Tibial nerve (tissue), 4 donors: Measurements from ENCODE around the gene MLXIP. TPM values are rescaled to one million over a fixed set of nuclear protein-coding genes. Genes with fewer than 3 reads are reported as not detected.

Experiments used
- DNase-seq, 2 donors: peaks; one replicate each; pipeline ENCODE4 v3.0.0-alpha.2; 2019; ENCODE audit warnings: low spot score in 2 of 2
- H3K27ac ChIP-seq, 4 donors: fragments of 200-600 bp; sonication (generic) in 3 of 4; one replicate each; pipeline ENCODE4 v1.5.1; 2017 to 2019; ENCODE audit warnings: mild to moderate bottlenecking in 1 of 4
- H3K27me3 ChIP-seq, 2 donors: fragments of 200-600 bp; sonication (generic) in 1 of 2; one replicate each; pipeline versions ENCODE4 v1.5.1 to v1.6.0; 2017 to 2019
- H3K36me3 ChIP-seq, 3 donors: fragments of 200-600 bp; sonication (generic); one replicate each; pipeline ENCODE4 v1.5.1; 2018 to 2019
- H3K4me1 ChIP-seq, 4 donors: fragments of 200-600 bp; sonication (generic) in 3 of 4; one replicate each; pipeline ENCODE4 v1.5.1; 2017 to 2019
- H3K4me3 ChIP-seq, 4 donors: fragments of 200-600 bp; sonication (generic) in 3 of 4; one replicate each; pipeline ENCODE4 v1.5.1; 2017 to 2019; ENCODE audit warnings: mild to moderate bottlenecking in 1 of 4, moderate library complexity in 1 of 4
- H3K9me3 ChIP-seq, 4 donors: fragments of 200-600 bp; sonication (generic) in 3 of 4; one replicate each; pipeline ENCODE4 v1.5.1; 2017 to 2019
- CTCF ChIP-seq, 5 experiments: fragments of 200-600 bp in 3 of 5; fragments of 450-650 bp in 2 of 5; sonication (generic) in 3 of 5; IDR thresholded peaks; one replicate each; pipeline ENCODE4 v1.5.1; 2016 to 2019; ENCODE audit warnings: antibody characterized with exemption in 5 of 5, mild to moderate bottlenecking in 3 of 5, moderate library complexity in 2 of 5
- EP300 ChIP-seq, 2 donors: sonication (generic); formaldehyde crosslinking; IDR thresholded peaks; one replicate each; pipeline ENCODE4 v1.6.1; 2017; ENCODE audit warnings: antibody characterized with exemption in 2 of 2, mild to moderate bottlenecking in 1 of 2
- POLR2A ChIP-seq, 2 donors: fragments of 450-650 bp; IDR thresholded peaks; one replicate each; pipeline ENCODE4 v1.6.1; 2017; ENCODE audit warnings: antibody characterized with exemption in 2 of 2, mild to moderate bottlenecking in 2 of 2, moderate library complexity in 2 of 2
- WGBS, 2 donors: methylation state at CpG; one replicate each; pipeline ENCODE4 v1.1.5; 2018; 5-methylcytosine and 5-hydroxymethylcytosine counted together
- total RNA-seq, 4 donors: library from RNA; depleted of rRNA; stranded (reverse); fragments of >200 nt; gene quantifications; one replicate each; pipeline ENCODE4 v1.1.0, GENCODE V29; 2016

The MLXIP gene
- total RNA-seq, result 10 to 100 TPM; 22.1 to 57.0 (median 27.1) TPM

- H3K9me3 ChIP-seq, result no peaks in the 10 kb centered on the region
- TF ChIP-seq POLR2A (IDR thresholded peaks at IDR 0.05) (peak; percentile 96 to 97), EP300 (IDR thresholded peaks at IDR 0.05) (peak in 1 of 2 donors; percentile 73), CTCF (IDR thresholded peaks at IDR 0.05) (peak in 3 of 5 experiments; percentile 3 to 29 (median 28))
- no peaks in the 10 kb centered on the region for H3K36me3 ChIP-seq
- peak within 1 kb of the TSS; percentile 61 to 85 (median 65) for H3K4me3 ChIP-seq
- peak; percentile 89 for DNase-seq
- H3K4me1 ChIP-seq, result peaks cover 0 to 58% (median 37%) of the 10 kb centered on the region in 4 donors
- whole genome bisulfite sequencing, 2 donors, result 1% methylated on average over 60 to 88 of the region's 113 CpGs
- no peaks in the 10 kb centered on the region for H3K27me3 ChIP-seq
- peak within 1 kb of the TSS; percentile 40 to 90 (median 86) for H3K27ac ChIP-seq
These were observed at the start of gene MLXIP for GRCh38 chr12:122078141-122079032. Gene MLXIP, plus strand, starts transcription at chr12:122078756. Its CDS starts 98 bp downstream, at chr12:122078854.

GRCh38 chr12:122028905-122029560 is 49.5 kb upstream of the MLXIP start:
- H3K27ac ChIP-seq, result peak overlapping the region in 1 of 4 donors; percentile 36
- H3K4me3 ChIP-seq, result no peak overlapping the region
- no peaks in the 10 kb centered on the region for H3K27me3 ChIP-seq
- WGBS, 2 donors, result 85 to 88% methylated on average over 23 of the region's 23 CpGs
- no peaks in the 10 kb centered on the region for H3K9me3 ChIP-seq
- no peak for DNase-seq
- H3K4me1 ChIP-seq, result peaks cover 0 to 9% (median 1%) of the 10 kb centered on the region in 4 donors
- TF ChIP-seq CTCF (IDR thresholded peaks at IDR 0.05) (no peak), POLR2A (IDR thresholded peaks at IDR 0.05) (no peak), EP300 (IDR thresholded peaks at IDR 0.05) (no peak)
- no peaks in the 10 kb centered on the region for H3K36me3 ChIP-seq

- H3K27me3 ChIP-seq, result no peaks in the 10 kb centered on the region
- WGBS, 2 donors, result 58% methylated on average over 18 to 26 of the region's 28 CpGs
- H3K36me3 ChIP-seq, result peaks cover 0 to 2% (median 0%) of the 10 kb centered on the region in 3 donors
- peak overlapping the region in 1 of 4 donors; percentile 36 for H3K27ac ChIP-seq
- no peak for DNase-seq
- H3K9me3 ChIP-seq, result no peaks in the 10 kb centered on the region
- TF ChIP-seq POLR2A (IDR thresholded peaks at IDR 0.05) (no peak), EP300 (IDR thresholded peaks at IDR 0.05) (no peak), CTCF (IDR thresholded peaks at IDR 0.05) (no peak)
- H3K4me3 ChIP-seq, result no peak overlapping the region
- H3K4me1 ChIP-seq, result peaks cover 0 to 6% (median 0%) of the 10 kb centered on the region in 4 donors
These were observed 48.7 kb upstream of the MLXIP start for GRCh38 chr12:122029620-122030423.

GRCh38 chr12:122030424-122031035 is 48.0 kb upstream of the MLXIP start:
- Histone ChIP-seq H3K27ac (no peak overlapping the region), H3K9me3 (no peaks in the 10 kb centered on the region), H3K4me3 (no peak overlapping the region), H3K4me1 (peaks cover 0 to 6% (median 0%) of the 10 kb centered on the region in 4 donors), H3K27me3 (no peaks in the 10 kb centered on the region), H3K36me3 (peaks cover 0 to 9% (median 0%) of the 10 kb centered on the region in 3 donors)
- no peak for TF ChIP-seq CTCF (IDR thresholded peaks at IDR 0.05)
- TF ChIP-seq EP300 (IDR thresholded peaks at IDR 0.05), result no peak
- no peak for TF ChIP-seq POLR2A (IDR thresholded peaks at IDR 0.05)
- no peak for DNase-seq
- WGBS, 2 donors, result 89 to 97% methylated on average over 11 of the region's 13 CpGs
